ENCODE results near the gene ENDOV. TPM values are rescaled to one million over a fixed set of nuclear protein-coding genes. Genes with fewer than 3 reads are reported as not detected.

Gene ENDOV
- total RNA-seq = 10 to 100 TPM in 1 of 2 donors, 1 to 10 TPM in 1; 8.8 to 13.0 TPM

DNA sequence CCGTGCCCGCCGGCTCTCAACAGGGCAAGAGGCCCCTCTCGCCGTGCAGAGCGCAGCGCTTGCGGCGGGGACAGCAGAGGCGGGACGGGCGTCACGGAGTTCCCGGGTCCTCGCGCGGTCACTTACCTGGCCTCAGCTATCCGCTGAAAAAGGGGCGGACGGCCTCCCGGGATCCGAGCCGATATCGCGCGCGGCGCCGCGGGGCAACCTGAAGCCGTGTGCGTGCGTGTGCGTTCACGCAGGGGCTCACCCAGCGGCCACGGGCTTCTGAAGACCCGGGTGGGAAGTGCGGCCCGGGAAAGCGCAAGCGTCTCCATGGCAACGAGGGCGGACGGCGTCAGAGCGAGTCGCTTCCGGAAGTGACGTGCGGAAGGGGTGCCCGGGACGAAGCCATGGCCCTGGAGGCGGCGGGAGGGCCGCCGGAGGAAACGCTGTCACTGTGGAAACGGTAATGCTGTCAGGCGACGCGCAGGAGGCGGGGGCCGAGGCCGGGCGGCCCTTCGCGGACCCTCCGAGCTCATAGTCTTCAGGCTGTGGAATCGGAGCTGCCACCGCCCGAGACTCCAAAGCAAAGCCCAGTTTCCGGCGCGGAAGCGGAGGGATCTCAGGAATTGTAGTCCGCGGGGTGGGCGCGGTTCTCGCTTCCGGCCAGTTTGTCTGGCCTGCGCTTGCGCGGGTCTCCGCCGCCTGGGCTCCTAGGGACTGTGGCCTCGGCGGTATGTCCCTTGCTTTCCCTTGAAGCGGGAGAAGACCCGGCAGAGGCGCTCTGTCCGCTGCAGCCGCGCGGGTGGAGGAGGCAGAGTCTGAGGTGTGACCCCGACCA, at the start of gene ENDOV:
TSS of gene ENDOV (plus strand) at position 365 of the 823 bp plus-strand sequence. CDS start at position 393, 28 bp downstream.
- Mint-ChIP-seq H3K27ac (peak within 1 kb of the TSS; percentile 78 to 81), H3K9me3 (no peaks in the 10 kb centered on the region), H3K36me3 (peaks cover 0 to 8% of the 10 kb centered on the region in 2 donors)
- DNase-seq (ENCODE audit: low spot score in 2 of 2) (peak; percentile 88 to 90), ATAC-seq (peak; percentile 94 to 96)

DNA sequence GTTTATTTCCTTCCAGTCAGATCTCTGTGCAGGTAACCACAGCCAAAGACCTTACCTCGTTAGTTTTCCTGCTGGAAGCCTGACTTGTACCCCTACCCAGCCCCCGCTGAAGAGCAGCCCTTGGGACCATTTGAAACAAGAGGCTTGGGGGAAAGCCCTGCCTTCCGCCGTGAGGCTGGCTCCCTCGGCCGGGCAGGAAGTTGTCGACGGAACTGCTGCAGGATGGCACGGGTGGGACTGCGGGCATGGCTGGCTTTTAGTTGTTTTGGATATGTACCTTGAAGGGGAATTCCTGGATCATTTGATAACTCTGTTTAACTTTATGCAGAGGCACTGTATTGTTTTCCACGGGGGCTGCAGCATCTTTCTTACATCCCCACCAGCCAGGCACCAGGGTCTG, 49.0 kb upstream of the ENDOV start:
- DNase-seq (ENCODE audit: low spot score in 2 of 2) (no peak), ATAC-seq (no peak)
- Mint-ChIP-seq H3K27ac (no peak overlapping the region), H3K36me3 (peaks cover 31 to 35% of the 10 kb centered on the region in 2 donors), H3K9me3 (no peaks in the 10 kb centered on the region)

DNA sequence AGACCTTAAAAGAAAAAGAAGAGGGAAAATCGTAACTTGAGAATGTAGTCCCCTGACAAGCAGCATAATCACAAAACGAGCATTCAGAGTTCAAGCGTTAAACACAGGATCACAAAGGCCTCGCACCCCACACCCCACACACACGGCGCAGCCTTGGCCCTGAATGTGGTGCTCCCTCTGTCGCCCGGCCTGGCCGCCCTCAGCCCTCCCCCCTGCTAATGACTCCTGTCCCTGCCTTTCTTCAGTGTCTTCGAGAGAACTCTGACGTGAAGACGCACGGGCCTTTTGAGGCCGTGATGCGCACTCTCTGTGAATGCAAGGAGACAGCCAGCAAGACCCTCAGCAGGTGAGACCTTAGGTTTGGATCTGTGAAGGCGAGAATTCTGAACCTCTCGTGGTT, 47.5 kb upstream of the ENDOV start:
- peak overlapping the region in 1 of 2 donors; percentile 45 for H3K27ac Mint-ChIP-seq
- H3K36me3 Mint-ChIP-seq = peaks cover 19 to 34% of the 10 kb centered on the region in 2 donors
- no peak for DNase-seq (ENCODE audit: low spot score in 2 of 2)
- no peaks in the 10 kb centered on the region for H3K9me3 Mint-ChIP-seq
- no peak for ATAC-seq

DNA sequence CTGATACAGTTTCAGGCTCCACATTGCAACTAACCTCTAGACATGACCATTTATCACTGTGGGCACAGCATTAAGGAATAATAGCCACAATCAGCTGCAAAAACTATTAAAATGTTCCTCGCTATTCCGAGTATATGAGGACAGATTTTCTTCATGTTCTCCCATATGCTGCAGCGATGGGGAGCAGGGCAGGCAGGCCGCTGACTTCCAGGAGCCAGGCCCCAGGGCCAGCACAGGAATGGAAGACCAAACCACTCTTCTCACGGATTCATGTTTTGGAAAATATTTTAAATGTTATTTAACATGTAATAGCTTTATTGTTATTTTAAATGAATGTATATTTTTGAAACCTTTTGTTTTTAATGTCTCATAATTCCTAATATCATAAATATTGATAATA, 43.8 kb upstream of the ENDOV start:
- Mint-ChIP-seq H3K9me3 (no peaks in the 10 kb centered on the region), H3K36me3 (peaks cover 16 to 36% of the 10 kb centered on the region in 2 donors), H3K27ac (peak overlapping the region in 1 of 2 donors; percentile 50)
- DNase-seq (ENCODE audit: low spot score in 2 of 2) (no peak), ATAC-seq (no peak)

DNA sequence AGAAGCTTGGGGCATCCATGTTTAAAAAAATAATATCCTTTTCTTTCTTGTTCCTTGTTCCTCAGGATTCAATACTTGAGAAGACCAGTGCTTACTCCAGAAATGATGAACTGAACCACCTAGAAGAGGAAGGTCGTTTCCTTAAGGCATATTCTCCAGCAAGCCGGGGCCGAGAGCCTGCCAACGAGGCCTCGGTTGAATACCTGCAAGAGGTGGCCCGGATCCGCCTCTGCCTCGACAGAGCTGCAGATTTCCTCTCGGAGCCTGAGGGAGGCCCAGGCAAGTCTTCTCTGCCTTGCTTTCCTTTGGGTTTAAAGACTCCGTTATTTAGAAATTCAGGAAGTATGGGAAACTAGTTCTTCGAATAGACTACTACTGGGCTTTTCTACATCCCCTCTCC, 42.5 kb upstream of the ENDOV start:
- Mint-ChIP-seq H3K27ac (peak overlapping the region in 1 of 2 donors; percentile 44), H3K36me3 (peaks cover 26 to 44% of the 10 kb centered on the region in 2 donors), H3K9me3 (no peaks in the 10 kb centered on the region)
- ATAC-seq (no peak), DNase-seq (ENCODE audit: low spot score in 2 of 2) (no peak)

DNA sequence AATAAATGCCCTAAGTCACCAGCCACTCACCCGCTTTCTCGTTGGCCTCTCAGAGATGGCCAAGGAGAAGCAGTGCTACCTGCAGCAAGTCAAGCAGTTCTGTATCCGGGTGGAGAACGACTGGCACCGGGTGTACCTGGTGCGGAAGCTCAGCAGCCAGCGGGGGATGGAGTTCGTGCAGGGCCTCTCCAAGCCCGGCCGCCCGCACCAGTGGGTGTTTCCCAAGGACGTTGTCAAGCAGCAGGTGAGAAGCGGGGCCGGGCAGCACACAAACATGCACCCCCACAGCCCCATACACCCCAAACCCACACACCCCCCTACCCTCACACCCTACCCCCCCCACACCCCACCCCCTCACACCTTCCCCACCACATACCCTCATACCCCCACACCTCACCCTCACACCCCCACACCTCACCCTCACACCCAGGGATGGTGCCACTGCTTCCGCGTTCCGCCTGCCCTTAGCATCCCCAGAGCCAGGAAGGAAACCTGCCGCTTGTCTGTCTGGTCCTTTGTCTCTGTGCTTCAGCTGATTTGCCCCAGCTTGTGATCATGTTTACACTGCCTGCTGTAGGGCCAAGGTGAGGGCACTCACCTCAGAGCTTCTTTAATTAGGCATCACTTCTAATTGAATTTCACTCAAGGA, 41.9 kb upstream of the ENDOV start:
- no peak for ATAC-seq
- H3K36me3 Mint-ChIP-seq = peaks cover 26 to 43% of the 10 kb centered on the region in 2 donors
- no peaks in the 10 kb centered on the region for H3K9me3 Mint-ChIP-seq
- H3K27ac Mint-ChIP-seq = no peak overlapping the region
- DNase-seq (ENCODE audit: low spot score in 2 of 2) = no peak

DNA sequence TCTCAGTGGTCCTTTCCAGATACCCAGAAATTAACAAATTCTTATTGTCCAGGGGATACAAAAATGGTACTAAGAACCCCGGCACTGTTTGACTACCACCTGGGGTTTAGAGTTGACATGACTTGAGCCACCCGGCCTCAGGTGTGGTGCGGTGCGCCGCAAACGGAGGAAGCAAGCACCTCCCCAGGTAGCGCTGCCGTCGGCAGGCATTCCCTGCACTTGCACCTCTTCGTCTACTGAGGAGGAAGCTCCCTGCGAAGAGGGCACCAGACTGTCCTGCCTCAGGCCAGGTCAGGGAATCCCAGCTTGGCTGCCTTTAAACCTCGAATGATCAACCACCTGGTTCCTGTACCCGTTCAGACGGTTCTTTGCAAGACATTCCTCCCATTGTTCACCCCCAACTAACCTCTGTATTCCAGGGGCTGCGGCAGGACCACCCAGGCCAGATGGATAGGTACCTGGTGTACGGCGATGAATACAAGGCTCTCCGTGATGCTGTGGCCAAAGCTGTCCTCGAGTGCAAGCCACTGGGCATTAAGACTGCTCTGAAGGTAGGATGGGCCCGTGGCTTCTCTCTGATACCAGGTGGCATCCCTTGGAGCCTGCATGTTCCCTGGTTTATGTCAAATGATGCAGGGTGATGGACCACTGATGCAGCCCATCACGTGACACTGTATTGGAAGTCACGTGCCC, 40.8 kb upstream of the ENDOV start:
- DNase-seq (ENCODE audit: low spot score in 2 of 2) (no peak), ATAC-seq (peak in 1 of 2 donors; percentile 17)
- no peaks in the 10 kb centered on the region for H3K9me3 Mint-ChIP-seq
- H3K36me3 Mint-ChIP-seq = peaks cover 24 to 40% of the 10 kb centered on the region in 2 donors
- H3K27ac Mint-ChIP-seq = no peak overlapping the region

DNA sequence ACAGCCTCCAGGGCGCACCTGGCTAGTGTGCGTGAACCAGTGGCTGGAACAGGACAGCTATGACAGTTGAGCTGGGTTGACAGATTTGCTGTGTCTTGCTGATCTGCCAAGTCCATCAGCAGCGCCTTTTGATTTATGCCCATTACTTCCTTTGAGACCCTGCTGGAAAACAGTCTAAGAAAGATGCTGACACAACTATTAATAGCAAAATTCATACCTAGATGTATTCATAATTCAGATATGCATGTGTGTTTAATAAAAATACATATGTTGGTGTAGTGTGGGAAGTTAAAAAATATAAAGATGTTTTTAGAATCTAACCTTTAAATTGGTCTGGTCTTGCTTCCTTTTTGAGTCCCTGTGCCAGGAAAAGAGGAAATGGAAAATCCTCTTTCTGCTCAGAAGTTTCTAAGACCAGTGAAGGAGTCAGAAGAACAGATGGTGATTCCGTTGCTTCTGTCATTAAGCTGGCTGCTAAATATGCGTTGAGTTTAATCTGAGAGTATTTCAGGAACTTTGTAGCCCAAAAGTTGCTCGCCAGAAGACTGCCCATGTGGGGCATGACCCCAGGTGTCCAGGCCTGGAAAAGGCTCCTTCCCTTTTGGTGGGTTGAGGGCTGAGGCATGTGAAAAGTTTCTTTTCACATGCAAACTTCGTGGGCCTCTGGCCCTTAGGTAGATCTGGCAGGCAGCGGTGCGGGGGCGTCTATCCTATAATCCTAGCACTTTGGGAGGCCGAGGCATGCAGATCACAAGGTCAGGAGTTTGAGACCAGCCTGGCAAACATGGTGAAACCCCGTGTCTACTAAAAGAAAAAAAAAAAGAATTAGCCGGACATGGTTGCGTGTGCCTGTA, 40.0 kb upstream of the ENDOV start:
- Mint-ChIP-seq H3K36me3 (peaks cover 18 to 34% of the 10 kb centered on the region in 2 donors), H3K27ac (peak overlapping the region in 1 of 2 donors; percentile 50), H3K9me3 (no peaks in the 10 kb centered on the region)
- DNase-seq (ENCODE audit: low spot score in 2 of 2) (peak in 1 of 2 donors; percentile 1), ATAC-seq (no peak)

DNA sequence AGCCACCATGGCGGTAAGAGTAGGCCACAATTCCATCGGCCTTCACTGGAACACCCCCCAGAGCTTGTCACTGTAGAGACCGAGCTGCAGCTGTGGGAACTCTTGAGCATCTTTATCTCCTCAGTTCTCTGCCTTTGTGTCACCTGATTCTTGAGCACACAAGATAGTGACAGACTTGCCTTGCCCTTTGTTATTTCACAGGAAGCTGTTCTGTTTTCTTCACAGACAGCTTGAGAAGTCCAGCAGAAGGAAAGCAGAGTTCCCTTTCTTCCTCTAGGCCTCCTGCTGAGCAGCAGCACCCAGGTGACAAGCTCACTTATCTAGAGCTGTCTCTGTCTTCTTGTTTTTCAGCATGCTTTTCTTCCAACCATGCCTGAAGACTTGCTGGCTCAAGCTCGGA, 38.4 kb upstream of the ENDOV start:
- peak overlapping the region; percentile 56 to 77 for H3K27ac Mint-ChIP-seq
- DNase-seq (ENCODE audit: low spot score in 2 of 2) (no peak), ATAC-seq (no peak)
- H3K9me3 Mint-ChIP-seq = no peaks in the 10 kb centered on the region
- H3K36me3 Mint-ChIP-seq = peaks cover 22 to 29% of the 10 kb centered on the region in 2 donors

DNA sequence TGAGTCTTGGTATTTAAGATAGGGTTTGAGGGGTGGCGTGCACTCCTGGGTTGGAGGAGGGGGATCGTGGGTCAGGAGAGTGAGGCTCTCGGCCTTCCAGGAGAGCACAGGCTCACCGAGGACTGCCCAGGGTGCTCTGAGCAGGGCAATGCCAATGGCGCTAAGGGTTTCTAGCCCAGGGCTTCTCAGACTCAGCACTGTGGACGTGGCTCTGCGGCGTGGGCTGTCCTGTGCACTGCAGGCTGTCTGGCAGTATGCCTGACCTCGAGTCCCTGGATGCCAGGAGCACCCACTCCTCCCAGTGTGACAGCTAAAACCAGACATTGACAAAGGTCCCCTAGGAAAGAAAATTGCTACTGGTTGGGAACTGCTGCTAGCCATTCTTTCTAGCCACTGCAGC, 37.2 kb upstream of the ENDOV start:
- Mint-ChIP-seq H3K9me3 (no peaks in the 10 kb centered on the region), H3K27ac (peak overlapping the region; percentile 56 to 91), H3K36me3 (peaks cover 22 to 24% of the 10 kb centered on the region in 2 donors)
- ATAC-seq (peak; percentile 16 to 18), DNase-seq (ENCODE audit: low spot score in 2 of 2) (peak in 1 of 2 donors; percentile 35)

DNA sequence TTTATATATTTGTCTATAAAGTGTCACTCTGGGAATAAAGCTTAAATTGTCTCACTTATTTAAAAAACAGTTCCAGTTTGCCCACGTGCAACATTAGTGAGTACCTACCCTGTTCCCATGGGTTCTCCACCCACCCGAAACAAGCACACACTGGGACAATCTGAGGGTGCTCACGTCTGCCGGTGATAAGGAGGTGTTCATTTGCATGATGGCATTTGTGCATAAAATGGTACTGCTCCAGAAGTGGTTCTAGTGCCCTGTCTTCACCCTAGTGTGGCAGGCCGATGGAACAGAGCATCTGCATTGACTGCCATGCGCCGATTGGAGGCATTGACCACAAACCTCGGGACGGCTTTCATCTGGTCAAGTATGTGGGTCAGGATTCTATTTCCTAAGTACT, 35.6 kb upstream of the ENDOV start:
- peak in 1 of 2 donors; percentile 13 for DNase-seq (ENCODE audit: low spot score in 2 of 2)
- ATAC-seq = no peak
- Mint-ChIP-seq H3K9me3 (no peaks in the 10 kb centered on the region), H3K27ac (peak overlapping the region in 1 of 2 donors; percentile 53), H3K36me3 (peaks cover 22 to 26% of the 10 kb centered on the region in 2 donors)

DNA sequence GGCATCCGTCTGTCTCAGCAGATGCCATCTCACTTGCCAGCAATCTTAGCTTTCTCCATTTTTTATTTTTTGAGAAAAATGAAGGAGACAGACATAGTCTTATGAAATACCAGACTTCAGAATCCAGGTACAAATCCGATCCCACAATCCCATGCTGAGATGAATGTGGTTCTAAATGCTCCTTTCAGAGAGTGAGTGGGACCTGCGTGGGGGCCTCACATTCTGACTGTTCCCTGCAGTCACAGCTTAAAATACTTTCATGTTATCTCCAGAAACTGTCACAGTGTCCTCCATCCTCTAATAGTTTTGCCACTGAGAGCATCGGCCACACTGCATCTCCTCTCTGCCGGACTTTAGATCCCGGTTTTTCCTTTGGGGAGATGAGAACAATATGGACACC, 34.9 kb upstream of the ENDOV start:
- DNase-seq (ENCODE audit: low spot score in 2 of 2) (no peak), ATAC-seq (no peak)
- peak overlapping the region in 1 of 2 donors; percentile 13 for H3K27ac Mint-ChIP-seq
- H3K36me3 Mint-ChIP-seq = peaks cover 22 to 26% of the 10 kb centered on the region in 2 donors
- H3K9me3 Mint-ChIP-seq = no peaks in the 10 kb centered on the region

DNA sequence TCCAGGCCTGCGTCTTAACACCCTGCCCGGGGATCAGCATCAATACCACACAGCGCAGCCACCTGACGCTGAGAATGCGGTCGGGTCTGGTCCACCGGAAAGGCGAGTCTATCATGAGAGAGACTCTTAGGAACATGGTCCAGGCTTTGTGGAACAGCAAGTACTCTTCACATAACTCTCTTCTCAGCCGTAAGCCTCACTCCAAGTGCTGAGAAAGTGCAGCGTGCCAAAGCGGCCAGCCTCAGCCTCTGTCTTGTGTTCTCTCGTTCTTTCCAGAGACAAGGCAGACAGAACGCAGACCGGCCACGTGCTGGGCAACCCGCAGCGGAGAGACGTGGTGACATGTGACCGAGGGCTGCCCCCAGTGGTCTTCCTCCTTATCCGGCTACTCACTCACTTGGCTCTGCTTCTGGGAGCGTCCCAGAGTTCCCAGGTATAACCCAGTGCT, 34.4 kb upstream of the ENDOV start:
- Mint-ChIP-seq H3K9me3 (no peaks in the 10 kb centered on the region), H3K36me3 (peaks cover 22 to 26% of the 10 kb centered on the region in 2 donors), H3K27ac (peak overlapping the region in 1 of 2 donors; percentile 13)
- DNase-seq (ENCODE audit: low spot score in 2 of 2) (peak in 1 of 2 donors; percentile 23), ATAC-seq (no peak)

DNA sequence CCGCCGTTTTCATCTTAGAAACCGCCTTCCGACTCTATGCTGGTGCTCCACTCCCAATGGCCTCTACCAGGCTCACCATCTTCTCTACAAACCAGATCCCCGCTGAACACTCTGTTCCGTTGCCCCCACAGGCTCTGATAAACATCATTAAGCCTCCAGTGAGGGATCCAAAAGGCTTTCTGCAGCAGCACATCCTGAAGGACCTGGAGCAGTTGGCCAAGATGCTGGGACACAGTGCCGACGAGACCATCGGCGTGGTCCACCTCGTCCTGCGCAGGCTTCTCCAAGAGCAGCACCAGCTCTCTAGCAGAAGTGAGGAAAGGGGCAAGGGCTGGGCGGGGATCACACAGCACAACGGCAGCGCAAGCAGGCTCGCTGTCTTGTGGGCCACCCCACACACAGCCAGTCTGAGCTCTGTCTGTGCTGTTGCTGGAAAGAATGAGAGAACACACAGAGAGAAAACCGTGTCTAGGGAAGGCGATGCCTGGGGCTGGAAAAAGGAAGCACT, 33.5 kb upstream of the ENDOV start:
- H3K36me3 Mint-ChIP-seq = peaks cover 25 to 33% of the 10 kb centered on the region in 2 donors
- ATAC-seq (no peak), DNase-seq (ENCODE audit: low spot score in 2 of 2) (no peak)
- peak overlapping the region; percentile 13 to 66 for H3K27ac Mint-ChIP-seq
- no peaks in the 10 kb centered on the region for H3K9me3 Mint-ChIP-seq

DNA sequence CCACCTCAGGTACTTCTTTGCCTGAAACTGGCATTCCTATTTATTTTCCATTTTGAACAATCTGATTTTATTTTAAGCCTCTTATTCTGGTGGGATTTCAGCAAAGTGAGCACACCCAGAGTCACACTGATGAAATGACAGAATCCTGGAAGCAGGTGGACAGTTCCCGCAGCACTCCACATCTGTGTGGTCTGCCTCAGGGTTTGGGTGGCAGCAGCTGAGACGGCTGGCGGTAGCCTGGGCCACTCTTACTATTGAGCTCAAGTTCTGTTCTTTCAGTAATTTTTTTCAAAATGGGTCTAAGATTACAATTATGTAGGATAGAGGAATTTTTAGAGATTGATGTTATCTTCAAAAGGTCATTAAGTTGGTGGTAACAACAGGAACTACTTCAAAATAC, 32.5 kb upstream of the ENDOV start:
- ATAC-seq = no peak
- no peak for DNase-seq (ENCODE audit: low spot score in 2 of 2)
- peaks cover 18 to 25% of the 10 kb centered on the region in 2 donors for H3K36me3 Mint-ChIP-seq
- H3K9me3 Mint-ChIP-seq = no peaks in the 10 kb centered on the region
- peak overlapping the region in 1 of 2 donors; percentile 74 for H3K27ac Mint-ChIP-seq

DNA sequence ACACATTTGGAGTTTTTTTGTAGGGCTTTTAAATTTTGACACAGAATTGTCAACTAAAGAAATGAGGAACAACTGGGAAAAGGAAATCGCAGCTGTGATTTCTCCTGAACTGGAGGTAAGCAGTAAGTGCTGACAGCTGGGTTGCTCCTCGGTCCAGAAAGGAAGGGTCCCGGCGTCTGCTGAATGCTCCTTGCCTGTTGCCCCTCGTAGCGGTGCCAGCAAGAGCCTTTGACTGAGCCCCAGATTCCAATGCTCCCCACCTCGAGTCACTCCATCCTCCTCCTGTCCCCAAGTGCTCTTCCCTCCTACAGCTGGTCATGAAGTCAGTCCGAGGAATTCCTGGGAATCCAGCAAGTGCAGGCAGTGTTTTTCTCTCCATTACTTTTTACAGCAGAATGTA, 32.0 kb upstream of the ENDOV start:
- H3K9me3 Mint-ChIP-seq = no peaks in the 10 kb centered on the region
- no peak for DNase-seq (ENCODE audit: low spot score in 2 of 2)
- ATAC-seq = no peak
- H3K27ac Mint-ChIP-seq = peak overlapping the region in 1 of 2 donors; percentile 76
- H3K36me3 Mint-ChIP-seq = peaks cover 13 to 21% of the 10 kb centered on the region in 2 donors

Data from activated naive CD4-positive, alpha-beta T cell treated with anti-CD3 and anti-CD28 coated beads, Interleukin-2, amount 50 U/mL, for 72 hours (primary cell).